Subcutaneous abdominal adipose tissue (tissue), 5 donors: ENCODE measurements around the gene KBTBD3.
A peak's percentile ranks its signal among the peaks of the same experiment; 100 is the strongest.

ENCODE experiments used
- H3K27ac ChIP-seq: one replicate; pipeline ENCODE4 v1.7.0; 2013; ENCODE audit warnings: low read depth, mild to moderate bottlenecking, inconsistent platforms, low read length, moderate library complexity
- H3K27me3 ChIP-seq, 5 donors: one replicate each; pipeline ENCODE4 v1.7.0; 2013; ENCODE audit warnings: low read length in 5 of 5, inconsistent platforms in 1 of 5; ENCODE audit not compliant: control insufficient read depth in 5 of 5, insufficient read depth in 4 of 5
- H3K36me3 ChIP-seq, 5 donors: one replicate each; pipeline ENCODE4 v1.7.0; 2013; ENCODE audit warnings: low read length in 5 of 5; ENCODE audit not compliant: control insufficient read depth in 5 of 5, insufficient read depth in 5 of 5
- H3K4me1 ChIP-seq, 5 donors: one replicate each; pipeline ENCODE4 v1.7.0; 2013; ENCODE audit warnings: low read length in 5 of 5, mild to moderate bottlenecking in 3 of 5, moderate library complexity in 1 of 5; ENCODE audit not compliant: control insufficient read depth in 5 of 5, insufficient read depth in 5 of 5
- H3K4me3 ChIP-seq, 5 donors: one replicate each; pipeline ENCODE4 v1.7.0; 2013; ENCODE audit warnings: low read length in 5 of 5, low read depth in 1 of 5
- H3K9ac ChIP-seq, 5 donors: one replicate each; pipeline ENCODE4 v1.7.0; 2013; ENCODE audit warnings: low read length in 5 of 5, mild to moderate bottlenecking in 4 of 5, moderate library complexity in 3 of 5
- H3K9me3 ChIP-seq, 5 donors: one replicate each; pipeline ENCODE4 v1.7.0; 2013; ENCODE audit warnings: low read length in 5 of 5; ENCODE audit not compliant: control insufficient read depth in 5 of 5
- donor health status: healthy.
- donor health status: healthy.
- donor health status: healthy.
- donor health status: healthy.
- donor health status: healthy.

The KBTBD3 gene

GRCh38 chr11:106031202-106031810 is 45.8 kb downstream of the KBTBD3 start:
- Histone ChIP-seq H3K4me3 (no peak overlapping the region), H3K9ac (no peak overlapping the region), H3K27ac (no peak overlapping the region), H3K4me1 (no peaks in the 10 kb centered on the region), H3K36me3 (no peaks in the 10 kb centered on the region), H3K9me3 (no peaks in the 10 kb centered on the region), H3K27me3 (no peaks in the 10 kb centered on the region)

- H3K36me3 ChIP-seq = no peaks in the 10 kb centered on the region
- no peak overlapping the region for H3K9ac ChIP-seq
- H3K27me3 ChIP-seq = no peaks in the 10 kb centered on the region
- H3K27ac ChIP-seq = no peak overlapping the region
- no peaks in the 10 kb centered on the region for H3K9me3 ChIP-seq
- no peaks in the 10 kb centered on the region for H3K4me1 ChIP-seq
- H3K4me3 ChIP-seq = no peak overlapping the region
Observed at GRCh38 chr11:106030609-106031008, 46.5 kb downstream of the KBTBD3 start.

- peaks cover 0 to 19% (median 19%) of the 10 kb centered on the region in 5 donors for H3K4me1 ChIP-seq
- H3K27ac ChIP-seq = no peak overlapping the region
- H3K36me3 ChIP-seq = no peaks in the 10 kb centered on the region
- no peaks in the 10 kb centered on the region for H3K27me3 ChIP-seq
- peak overlapping the region in 1 of 5 donors; percentile 24 for H3K9ac ChIP-seq
- H3K4me3 ChIP-seq = peak overlapping the region; percentile 83 to 99 (median 95)
- no peaks in the 10 kb centered on the region for H3K9me3 ChIP-seq
Observed at GRCh38 chr11:106022795-106023275, 54.3 kb downstream of the KBTBD3 start.

GRCh38 chr11:106021967-106022794 is 55.0 kb downstream of the KBTBD3 start, which contains the start of gene MSANTD4:
Gene MSANTD4 (minus strand): TSS chr11:106022240. CDS start chr11:106010917, 11,323 bp downstream.
- Histone ChIP-seq H3K4me1 (peaks cover 0 to 19% (median 19%) of the 10 kb centered on the region in 5 donors), H3K27ac (peak within 1 kb of the TSS; percentile 75), H3K27me3 (no peaks in the 10 kb centered on the region), H3K9ac (peak within 1 kb of the TSS in 4 of 5 donors; percentile 80 to 90 (median 86)), H3K36me3 (no peaks in the 10 kb centered on the region), H3K9me3 (no peaks in the 10 kb centered on the region), H3K4me3 (peak within 1 kb of the TSS; percentile 83 to 99 (median 95))

GRCh38 chr11:106021181-106021966 is 55.8 kb downstream of the KBTBD3 start:
- Histone ChIP-seq H3K27ac (peak overlapping the region; percentile 75), H3K9ac (peak overlapping the region in 4 of 5 donors; percentile 80 to 90 (median 86)), H3K27me3 (no peaks in the 10 kb centered on the region), H3K4me1 (peaks cover 0 to 19% (median 19%) of the 10 kb centered on the region in 5 donors), H3K9me3 (no peaks in the 10 kb centered on the region), H3K4me3 (peak overlapping the region; percentile 68 to 99 (median 95)), H3K36me3 (no peaks in the 10 kb centered on the region)

- Histone ChIP-seq H3K4me3 (no peak overlapping the region), H3K27me3 (no peaks in the 10 kb centered on the region), H3K4me1 (peaks cover 0 to 13% (median 13%) of the 10 kb centered on the region in 5 donors), H3K27ac (no peak overlapping the region), H3K36me3 (no peaks in the 10 kb centered on the region), H3K9ac (no peak overlapping the region), H3K9me3 (no peaks in the 10 kb centered on the region)
Observed at GRCh38 chr11:106017093-106017492, 60.1 kb downstream of the KBTBD3 start.

- H3K36me3 ChIP-seq = peaks cover 7 to 8% (median 7%) of the 10 kb centered on the region in 5 donors
- H3K4me3 ChIP-seq = no peak overlapping the region
- H3K9ac ChIP-seq = no peak overlapping the region
- H3K9me3 ChIP-seq = no peaks in the 10 kb centered on the region
- H3K27ac ChIP-seq = no peak overlapping the region
- H3K27me3 ChIP-seq = no peaks in the 10 kb centered on the region
- H3K4me1 ChIP-seq = peaks cover 2 to 7% (median 4%) of the 10 kb centered on the region in 5 donors
Observed at GRCh38 chr11:106015066-106015465, 62.1 kb downstream of the KBTBD3 start.

GRCh38 chr11:106014620-106015019 is 62.5 kb downstream of the KBTBD3 start:
- peaks cover 2 to 7% (median 4%) of the 10 kb centered on the region in 5 donors for H3K4me1 ChIP-seq
- no peak overlapping the region for H3K27ac ChIP-seq
- H3K9me3 ChIP-seq = no peaks in the 10 kb centered on the region
- H3K27me3 ChIP-seq = no peaks in the 10 kb centered on the region
- no peak overlapping the region for H3K4me3 ChIP-seq
- H3K36me3 ChIP-seq = peaks cover 11 to 13% (median 11%) of the 10 kb centered on the region in 5 donors
- H3K9ac ChIP-seq = no peak overlapping the region

GRCh38 chr11:106014035-106014434 is 63.1 kb downstream of the KBTBD3 start:
- Histone ChIP-seq H3K9ac (no peak overlapping the region), H3K27me3 (no peaks in the 10 kb centered on the region), H3K36me3 (peaks cover 17 to 19% (median 17%) of the 10 kb centered on the region in 5 donors), H3K9me3 (no peaks in the 10 kb centered on the region), H3K4me1 (peaks cover 2 to 7% (median 4%) of the 10 kb centered on the region in 5 donors), H3K27ac (no peak overlapping the region), H3K4me3 (no peak overlapping the region)
